HG02970 (cell line): ENCODE results near the gene DAPK1.

ENCODE experiments used
- ATAC-seq: cut with Tn5 transposase; IDR thresholded peaks from one replicate; pipeline ENCODE4 v1.9.1; 2021; ENCODE audit warnings: mild to moderate bottlenecking, moderate library complexity, moderate number of reproducible peaks; ENCODE audit not compliant: unreplicated experiment, low FRiP score

The DAPK1 gene

GRCh38 chr9:87497604-87498045 is at the start of gene DAPK1:
Gene DAPK1 (plus strand): TSS chr9:87497867. CDS start chr9:87499078, 1,211 bp downstream.
- no peak for ATAC-seq

GRCh38 chr9:87451149-87451548 is 46.5 kb upstream of the DAPK1 start:
- no peak for ATAC-seq

- no peak for ATAC-seq
These were observed 42.3 kb upstream of the DAPK1 start for GRCh38 chr9:87455407-87455806.

GRCh38 chr9:87461256-87461655 is 36.4 kb upstream of the DAPK1 start:
- no peak for ATAC-seq

- no peak for ATAC-seq
These were observed 33.3 kb upstream of the DAPK1 start for GRCh38 chr9:87464110-87464991.

- no peak for ATAC-seq
These were observed 32.7 kb upstream of the DAPK1 start for GRCh38 chr9:87464992-87465378.

- no peak for ATAC-seq
These were observed 31.9 kb upstream of the DAPK1 start for GRCh38 chr9:87465816-87466215.

- no peak for ATAC-seq
These were observed 30.5 kb upstream of the DAPK1 start for GRCh38 chr9:87467187-87467586.

- ATAC-seq: no peak
These were observed 27.7 kb upstream of the DAPK1 start for GRCh38 chr9:87469793-87470465.

GRCh38 chr9:87471746-87472145 is 25.9 kb upstream of the DAPK1 start:
- ATAC-seq: no peak

GRCh38 chr9:87475463-87475862 is 22.2 kb upstream of the DAPK1 start:
- ATAC-seq: no peak

GRCh38 chr9:87478226-87478992 is 19.3 kb upstream of the DAPK1 start:
- no peak for ATAC-seq

GRCh38 chr9:87479801-87480201 is 17.9 kb upstream of the DAPK1 start:
- peak; percentile 75 for ATAC-seq

GRCh38 chr9:87481890-87482855 is 15.5 kb upstream of the DAPK1 start:
- no peak for ATAC-seq

GRCh38 chr9:87490225-87490624 is 7.4 kb upstream of the DAPK1 start:
- ATAC-seq: no peak

GRCh38 chr9:87490907-87491306 is 6.8 kb upstream of the DAPK1 start:
- no peak for ATAC-seq

- no peak for ATAC-seq
These were observed 6.1 kb upstream of the DAPK1 start for GRCh38 chr9:87491523-87491922.

GRCh38 chr9:87492642-87493041 is 5.0 kb upstream of the DAPK1 start:
- no peak for ATAC-seq

GRCh38 chr9:87494970-87495471 is 2.6 kb upstream of the DAPK1 start:
- no peak for ATAC-seq
